Common myeloid progenitor, CD34-positive (primary cell): Measurements from ENCODE around the gene MT3.

Source experiments
- CTCF ChIA-PET: fragments of 350-600 bp; sonication (Branson Sonifier 250); formaldehyde crosslinking; loops from one replicate; lab custom pipeline; 2021; ENCODE audit warnings: antibody characterized with exemption; lab: Charles Lee
- POLR2A ChIA-PET: fragments of 350-600 bp; sonication (Branson Sonifier 250); formaldehyde crosslinking; loops from one replicate; lab custom pipeline; 2021; ENCODE audit warnings: antibody characterized with exemption; lab: Charles Lee
- DNase-seq, 3 donors: peaks; one replicate each; pipeline versions ENCODE4 v3.0.0 to v3.0.0-alpha.2; 2013
- H3K27ac ChIP-seq, 2 experiments: 1 replicate in 1 of 2; 2 replicates in 1 of 2; pipeline ENCODE4 v1.7.0; 2013; ENCODE audit warnings: inconsistent platforms in 2 of 2, low read length in 2 of 2, mild to moderate bottlenecking in 2 of 2, low read depth in 1 of 2, moderate library complexity in 1 of 2; ENCODE audit not compliant: severe bottlenecking in 2 of 2, insufficient read depth in 1 of 2, poor library complexity in 1 of 2
- H3K27me3 ChIP-seq, 5 experiments: replicated peaks in 2 of 5; 1 replicate in 3 of 5; 2 replicates in 2 of 5; pipeline versions ENCODE4 v1.6.1 to v1.7.0; 2013; ENCODE audit warnings: low read length in 4 of 5, mild to moderate bottlenecking in 2 of 5, moderate library complexity in 2 of 5, inconsistent platforms in 1 of 5; ENCODE audit not compliant: insufficient read depth in 5 of 5, control insufficient read depth in 4 of 5
- H3K36me3 ChIP-seq, 4 experiments: 1 replicate in 2 of 4; 2 replicates in 2 of 4; pipeline versions ENCODE4 v1.6.1 to v1.7.0; 2013; ENCODE audit warnings: low read length in 3 of 4, control low read depth in 1 of 4, mild to moderate bottlenecking in 1 of 4; ENCODE audit not compliant: control insufficient read depth in 4 of 4, insufficient read depth in 4 of 4
- H3K4me1 ChIP-seq, 4 experiments: 1 replicate in 3 of 4; 2 replicates in 1 of 4; pipeline versions ENCODE4 v1.6.1 to v1.7.1; 2013; ENCODE audit warnings: low read length in 3 of 4, mild to moderate bottlenecking in 3 of 4, control low read depth in 1 of 4, inconsistent platforms in 1 of 4, moderate library complexity in 1 of 4; ENCODE audit not compliant: control insufficient read depth in 4 of 4, insufficient read depth in 4 of 4; ENCODE audit errors: control extremely low read depth in 1 of 4
- H3K4me3 ChIP-seq, 7 experiments: 1 replicate in 4 of 7; 2 replicates in 3 of 7; pipeline versions ENCODE4 v1.5.1 to v1.7.0; 2013; ENCODE audit warnings: mild to moderate bottlenecking in 7 of 7, low read length in 6 of 7, moderate library complexity in 6 of 7, inconsistent platforms in 2 of 7, low read depth in 2 of 7, control low read depth in 1 of 7; ENCODE audit not compliant: insufficient read depth in 4 of 7, control insufficient read depth in 1 of 7; ENCODE audit errors: extremely low read depth in 1 of 7
- H3K9me3 ChIP-seq, 5 experiments: 1 replicate in 4 of 5; 2 replicates in 1 of 5; pipeline versions ENCODE4 v1.6.1 to v1.7.1; 2013; ENCODE audit warnings: low read length in 4 of 5, mild to moderate bottlenecking in 2 of 5, inconsistent platforms in 1 of 5, low read depth in 1 of 5, moderate library complexity in 1 of 5; ENCODE audit not compliant: control insufficient read depth in 4 of 5, insufficient read depth in 2 of 5; ENCODE audit errors: control extremely low read depth in 1 of 5
- WGBS: methylation state at CpG from one replicate; pipeline ENCODE4 v1.1.5; 2013; ENCODE audit not compliant: insufficient coverage; 5-methylcytosine and 5-hydroxymethylcytosine counted together

The MT3 gene

GRCh38 chr16:56632156-56632847, 43.0 kb downstream of the MT3 start, which contains the start of gene MT1M:
MT1M (plus strand) TSS chr16:56632659; CDS start chr16:56632732, 73 bp downstream.
- Histone ChIP-seq H3K9me3 (no peaks in the 10 kb centered on the region), H3K27ac (no peak within 1 kb of the TSS), H3K4me1 (peaks cover 0 to 25% (median 16%) of the 10 kb centered on the region in 4 experiments), H3K36me3 (no peaks in the 10 kb centered on the region), H3K27me3 (peaks cover 14 to 94% (median 43%) of the 10 kb centered on the region in 5 experiments), H3K4me3 (peak within 1 kb of the TSS in 5 of 7 experiments; percentile 31 to 62 (median 55))
- DNase-seq: peak in 2 of 3 donors; percentile 41 to 47
- ChIA-PET CTCF (no interaction called here), POLR2A (no interaction called here)
- WGBS: 2% methylated on average over 59 of the region's 61 CpGs

GRCh38 chr16:56632848-56633365, 43.6 kb downstream of the MT3 start:
- POLR2A ChIA-PET: no interaction called here
- H3K27me3 ChIP-seq: peaks cover 16 to 97% (median 44%) of the 10 kb centered on the region in 5 experiments
- peaks cover 0 to 27% (median 16%) of the 10 kb centered on the region in 4 experiments for H3K4me1 ChIP-seq
- H3K4me3 ChIP-seq: peak overlapping the region in 4 of 7 experiments; percentile 38 to 62 (median 57)
- no peaks in the 10 kb centered on the region for H3K36me3 ChIP-seq
- H3K27ac ChIP-seq: no peak overlapping the region
- no peaks in the 10 kb centered on the region for H3K9me3 ChIP-seq
- no peak for DNase-seq
- CTCF ChIA-PET: interaction anchor here (1.0 kb wide), 1 partner anchor 10 kb away, joined by 3 read pairs; no protein-coding TSS in a partner anchor
- WGBS: 34% methylated on average over 4 of the region's 6 CpGs

- H3K4me1 ChIP-seq: peaks cover 0 to 34% (median 19%) of the 10 kb centered on the region in 4 experiments
- no peaks in the 10 kb centered on the region for H3K9me3 ChIP-seq
- CTCF ChIA-PET: interaction anchor here (1.0 to 1.3 kb wide), 3 partner anchors 9 to 26 kb away, joined by 3 to 5 read pairs (median 3); partner anchors contain the start of gene MT2A
- H3K27ac ChIP-seq: no peak overlapping the region
- DNase-seq: no peak
- 54% methylated on average over 7 of the region's 7 CpGs for WGBS
- no peak overlapping the region for H3K4me3 ChIP-seq
- H3K36me3 ChIP-seq: no peaks in the 10 kb centered on the region
- POLR2A ChIA-PET: no interaction called here
- peaks cover 16 to 100% (median 48%) of the 10 kb centered on the region in 5 experiments for H3K27me3 ChIP-seq
Observed at GRCh38 chr16:56633535-56633934, 44.2 kb downstream of the MT3 start.

GRCh38 chr16:56634715-56635440, 45.5 kb downstream of the MT3 start:
- WGBS: 3% methylated on average over 35 of the region's 47 CpGs
- Histone ChIP-seq H3K4me1 (peaks cover 0 to 35% (median 19%) of the 10 kb centered on the region in 4 experiments), H3K4me3 (peak overlapping the region in 3 of 7 experiments; percentile 16 to 43 (median 19)), H3K36me3 (no peaks in the 10 kb centered on the region), H3K27me3 (peaks cover 18 to 100% (median 51%) of the 10 kb centered on the region in 5 experiments), H3K9me3 (no peaks in the 10 kb centered on the region), H3K27ac (no peak overlapping the region)
- ChIA-PET POLR2A (no interaction called here), CTCF (interaction anchor here (1.0 to 1.3 kb wide), 3 partner anchors 9 to 27 kb away, joined by 3 to 5 read pairs (median 5); partner anchors contain the start of gene MT2A)
- DNase-seq: no peak

GRCh38 chr16:56635441-56635967, 46.2 kb downstream of the MT3 start:
- H3K4me1 ChIP-seq: peaks cover 0 to 35% (median 19%) of the 10 kb centered on the region in 4 experiments
- DNase-seq: peak in 2 of 3 donors; percentile 61 to 62
- no peak overlapping the region for H3K27ac ChIP-seq
- H3K4me3 ChIP-seq: peak overlapping the region in 2 of 7 experiments; percentile 11 to 43
- no peaks in the 10 kb centered on the region for H3K36me3 ChIP-seq
- H3K9me3 ChIP-seq: no peaks in the 10 kb centered on the region
- H3K27me3 ChIP-seq: peaks cover 17 to 100% (median 51%) of the 10 kb centered on the region in 5 experiments
- under 1% methylated on average over 21 of the region's 40 CpGs for WGBS
- CTCF ChIA-PET: interaction anchor here (1.2 kb wide), 1 partner anchor 14 kb away, joined by 3 read pairs; no protein-coding TSS in a partner anchor
- POLR2A ChIA-PET: no interaction called here

- peaks cover 17 to 99% (median 50%) of the 10 kb centered on the region in 5 experiments for H3K27me3 ChIP-seq
- H3K27ac ChIP-seq: no peak overlapping the region
- no peak for DNase-seq
- H3K4me3 ChIP-seq: no peak overlapping the region
- POLR2A ChIA-PET: interaction anchor here (0.6 kb wide), 1 partner anchor 341 kb away, joined by 3 read pairs; no protein-coding TSS in a partner anchor
- H3K4me1 ChIP-seq: peaks cover 0 to 34% (median 19%) of the 10 kb centered on the region in 4 experiments
- CTCF ChIA-PET: interaction anchor here (1.1 to 1.3 kb wide), 4 partner anchors 16 to 66 kb away, joined by 3 to 4 read pairs (median 4); no protein-coding TSS in a partner anchor
- 50% methylated on average over 4 of the region's 9 CpGs for WGBS
- H3K9me3 ChIP-seq: no peaks in the 10 kb centered on the region
- H3K36me3 ChIP-seq: no peaks in the 10 kb centered on the region
Observed at GRCh38 chr16:56636616-56637413, 47.5 kb downstream of the MT3 start.
